ENCODE data around the gene UTP25. TPM values are rescaled to one million over a fixed set of nuclear protein-coding genes. Genes with fewer than 3 reads are reported as not detected.

Gene UTP25
- 9.7 to 11.8 TPM (median 10.5 TPM) in 5 replicates for total RNA-seq (2022; extraction: Qiagen RNA extraction)

DNA sequence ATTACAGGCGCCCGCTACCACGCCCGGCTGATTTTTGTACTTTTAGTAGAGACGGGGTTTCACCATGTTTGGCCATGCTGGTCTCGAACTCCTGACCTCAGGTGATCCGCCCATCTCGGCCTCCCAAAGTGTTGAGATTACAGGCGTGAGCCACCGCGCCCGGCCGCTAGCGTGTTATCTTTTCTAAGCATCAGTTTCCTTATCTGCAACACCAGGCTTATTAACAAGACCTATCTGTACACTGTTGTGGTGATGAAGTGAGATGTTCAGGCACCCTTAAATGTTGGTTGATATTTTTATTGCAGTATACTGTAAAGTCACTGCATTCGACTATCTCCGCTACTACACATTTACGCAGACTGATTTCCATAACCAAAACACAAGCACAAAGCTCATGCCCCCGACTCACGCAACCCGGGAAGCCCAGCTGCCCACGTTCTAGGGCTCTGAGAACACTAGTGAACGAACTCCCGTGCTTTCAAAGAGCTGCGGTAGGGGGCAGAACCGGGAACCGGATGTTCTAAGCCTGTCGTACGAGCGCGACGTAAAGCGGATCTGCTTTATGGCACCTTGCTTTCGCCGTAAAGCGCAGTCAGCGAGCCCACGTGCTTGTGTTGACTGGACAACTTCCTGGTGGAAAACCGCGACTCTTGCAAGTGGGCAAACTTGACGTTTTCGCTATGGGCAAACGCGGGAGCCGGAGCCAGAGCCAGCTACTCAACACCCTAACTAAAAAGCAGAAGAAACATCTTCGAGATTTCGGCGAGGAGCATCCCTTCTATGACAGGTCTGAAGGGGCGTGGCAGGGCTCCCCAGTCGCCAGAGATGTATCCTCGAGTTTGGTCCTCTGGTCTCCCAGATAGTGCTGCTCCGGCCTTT, at the start of gene UTP25:
Gene UTP25 (plus strand): TSS at position 589 of the 879 bp plus-strand sequence. CDS start 92 bp downstream, at position 681.

DNA sequence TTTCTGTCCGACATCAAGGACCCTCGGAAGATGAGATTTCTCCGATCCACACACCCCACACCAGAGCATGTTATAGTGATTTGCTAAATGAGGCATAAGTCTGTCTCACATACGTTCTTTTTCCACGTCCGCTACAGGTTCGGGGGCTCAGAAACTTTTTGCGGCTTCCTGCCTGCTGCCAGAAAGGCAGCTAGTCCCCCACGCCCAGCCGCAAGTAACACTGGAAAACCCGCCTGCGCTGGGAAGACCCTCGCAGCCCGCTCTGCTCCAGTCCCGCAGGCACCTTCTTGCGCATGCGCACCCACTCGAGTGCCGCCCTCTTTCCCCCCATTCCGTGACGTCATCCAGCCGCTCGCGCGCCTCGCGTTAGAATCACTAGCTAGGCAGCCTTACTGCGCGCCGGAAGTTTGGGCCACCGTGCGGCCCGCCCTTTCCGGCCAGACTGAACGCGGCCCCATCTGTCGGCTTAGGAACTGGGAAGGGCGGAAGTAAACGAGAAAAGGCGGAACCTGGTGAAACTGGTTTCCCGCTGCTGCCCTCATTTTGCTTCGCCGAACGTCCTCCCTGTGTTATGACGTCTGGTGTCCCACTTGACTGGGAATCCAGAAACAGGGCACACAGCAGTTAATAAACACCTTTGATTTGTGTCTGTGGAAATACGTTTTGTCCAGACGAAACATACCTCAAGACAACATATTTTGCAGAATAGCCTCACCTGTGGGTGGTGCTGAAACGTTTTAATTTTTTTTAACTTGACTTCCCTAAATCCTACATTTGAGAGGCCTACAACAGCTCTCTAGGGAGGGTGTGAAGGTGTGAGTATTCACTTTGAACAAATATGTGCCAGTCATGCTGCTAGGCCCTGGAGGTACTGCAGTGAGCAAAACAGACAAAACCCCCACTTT, 43.3 kb upstream of the UTP25 start, which contains the start of gene C1orf74:
Gene C1orf74 (minus strand): TSS at position 295 of the 905 bp plus-strand sequence. CDS start 925 bp downstream, outside the sequence.

DNA sequence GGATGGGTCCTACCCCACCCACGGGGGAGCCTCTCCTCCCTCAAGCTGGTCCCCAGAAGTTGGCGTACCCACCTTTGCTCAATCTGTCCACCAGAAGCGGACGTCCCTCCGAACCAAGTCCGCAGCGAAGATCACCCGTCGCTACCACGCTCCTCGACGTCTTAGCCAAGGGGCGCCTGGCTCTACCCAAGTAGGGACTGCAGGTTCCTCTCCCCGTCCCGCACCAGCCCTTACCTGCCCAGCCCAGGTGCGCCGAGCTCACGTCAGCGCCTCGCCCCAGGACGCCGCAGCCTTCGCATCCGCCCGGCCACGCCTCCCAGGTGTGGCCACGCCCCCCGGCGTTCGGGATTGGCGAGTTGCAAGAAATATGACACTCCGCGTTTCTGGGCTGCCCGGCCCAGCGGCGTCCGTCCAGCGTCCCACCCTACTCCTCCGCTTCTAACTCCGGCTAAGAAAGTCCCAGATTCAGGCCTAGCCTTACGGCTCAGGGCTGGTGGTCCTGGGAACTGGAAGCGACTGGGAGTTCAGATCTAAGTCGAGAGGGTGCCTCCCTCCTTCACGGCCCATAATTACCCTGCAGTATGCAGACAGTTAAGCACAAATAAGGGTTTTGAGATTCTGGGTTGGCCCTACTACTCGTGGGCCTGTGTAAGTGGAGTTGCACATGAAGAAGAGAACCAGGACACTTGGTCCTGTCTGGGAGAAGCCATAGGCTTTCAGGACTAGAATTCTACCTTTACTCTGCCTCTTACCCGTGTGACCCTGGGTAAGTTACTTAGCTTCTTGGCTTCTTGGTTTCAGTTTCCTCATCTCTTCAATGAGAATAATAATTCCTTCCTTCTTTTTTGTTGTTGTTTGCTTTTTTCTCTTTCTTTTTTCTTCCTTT, 21.7 kb upstream of the UTP25 start, which contains the start of gene IRF6:
Gene IRF6 (minus strand): TSS at position 268 of the 886 bp plus-strand sequence. CDS start 4,729 bp downstream, outside the sequence.

Other genes starting within 250 kb of the UTP25 start
- 0.22 to 0.60 TPM (median 0.35 TPM) in 5 replicates for gene CAMK1G, start 244.3 kb upstream of the UTP25 start, total RNA-seq (2022; extraction: Qiagen RNA extraction)
- 18.5 to 23.0 TPM (median 20.3 TPM) in 5 replicates for gene LAMB3, start 175.5 kb upstream of the UTP25 start, total RNA-seq (2022; extraction: Qiagen RNA extraction)
- 3.3 to 4.0 TPM (median 3.4 TPM) in 5 replicates for gene G0S2, start 152.6 kb upstream of the UTP25 start, total RNA-seq (2022; extraction: Qiagen RNA extraction)
- 0.33 to 0.60 TPM (median 0.38 TPM) in 5 replicates for gene HSD11B1, start 123.1 kb upstream of the UTP25 start, total RNA-seq (2022; extraction: Qiagen RNA extraction)
- not detected in 5 replicates for gene TRAF3IP3, start 71.9 kb upstream of the UTP25 start, total RNA-seq (2022; extraction: Qiagen RNA extraction)
- gene C1orf74, start 43.4 kb upstream of the UTP25 start, total RNA-seq (2022; extraction: Qiagen RNA extraction): 1.1 to 1.6 TPM (median 1.5 TPM) in 5 replicates
- gene IRF6, start 21.8 kb upstream of the UTP25 start, total RNA-seq (2022; extraction: Qiagen RNA extraction): 0.13 to 0.30 TPM (median 0.15 TPM) in 5 replicates
- 0.03 to 0.09 TPM (median 0.07 TPM) in 5 replicates for gene SYT14, start 110.2 kb downstream of the UTP25 start, total RNA-seq (2022; extraction: Qiagen RNA extraction)